Subcutaneous abdominal adipose tissue (tissue), 5 donors: ENCODE measurements around the gene ZNF83.
"Not testable (repeated sequence)": the region's sequence is repeated elsewhere in the genome, so short reads cannot be mapped to it uniquely, and the experiment has no call there.

Experiments used
- H3K27ac ChIP-seq: one replicate; pipeline ENCODE4 v1.7.0; 2013; ENCODE audit warnings: low read depth, mild to moderate bottlenecking, inconsistent platforms, low read length, moderate library complexity
- H3K27me3 ChIP-seq, 5 donors: one replicate each; pipeline ENCODE4 v1.7.0; 2013; ENCODE audit warnings: low read length in 5 of 5, inconsistent platforms in 1 of 5; ENCODE audit not compliant: control insufficient read depth in 5 of 5, insufficient read depth in 4 of 5
- H3K36me3 ChIP-seq, 5 donors: one replicate each; pipeline ENCODE4 v1.7.0; 2013; ENCODE audit warnings: low read length in 5 of 5; ENCODE audit not compliant: control insufficient read depth in 5 of 5, insufficient read depth in 5 of 5
- H3K4me1 ChIP-seq, 5 donors: one replicate each; pipeline ENCODE4 v1.7.0; 2013; ENCODE audit warnings: low read length in 5 of 5, mild to moderate bottlenecking in 3 of 5, moderate library complexity in 1 of 5; ENCODE audit not compliant: control insufficient read depth in 5 of 5, insufficient read depth in 5 of 5
- H3K4me3 ChIP-seq, 5 donors: one replicate each; pipeline ENCODE4 v1.7.0; 2013; ENCODE audit warnings: low read length in 5 of 5, low read depth in 1 of 5
- H3K9ac ChIP-seq, 5 donors: one replicate each; pipeline ENCODE4 v1.7.0; 2013; ENCODE audit warnings: low read length in 5 of 5, mild to moderate bottlenecking in 4 of 5, moderate library complexity in 3 of 5
- H3K9me3 ChIP-seq, 5 donors: one replicate each; pipeline ENCODE4 v1.7.0; 2013; ENCODE audit warnings: low read length in 5 of 5; ENCODE audit not compliant: control insufficient read depth in 5 of 5
- donor health status: healthy.
- donor health status: healthy.
- donor health status: healthy.
- donor health status: healthy.
- donor health status: healthy.

The ZNF83 gene

DNA sequence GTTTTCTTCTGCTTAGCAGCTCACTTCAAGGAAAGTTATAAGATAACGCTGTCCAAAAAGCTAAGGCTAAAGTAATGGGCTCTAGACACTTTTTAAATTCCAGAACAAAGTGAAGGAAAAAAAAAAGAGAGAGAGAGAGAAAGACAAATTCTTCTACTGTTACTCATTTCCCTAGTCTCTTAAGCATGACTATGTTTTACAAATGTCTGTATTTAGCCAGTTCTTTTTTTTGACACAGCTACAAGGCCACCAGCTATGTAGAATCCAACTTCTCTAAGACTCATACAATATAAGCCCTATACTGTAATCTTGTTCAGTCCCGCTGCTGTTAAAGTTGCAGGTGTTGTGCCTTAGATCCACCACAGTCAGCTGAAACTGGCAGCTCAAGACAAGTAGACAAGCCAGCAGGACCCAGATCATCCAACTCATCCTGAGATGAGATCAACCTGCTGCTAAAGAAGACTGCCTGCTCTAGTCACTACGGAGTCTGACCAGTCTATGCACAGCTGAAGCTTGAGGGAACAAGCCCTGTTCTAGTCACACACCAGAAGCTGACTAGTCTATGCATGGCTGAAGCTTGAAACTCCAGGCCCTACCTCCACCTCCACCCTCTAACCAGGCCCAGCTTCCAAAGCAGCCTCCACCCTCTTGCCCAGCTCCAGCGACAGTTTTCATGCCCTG is 10.3 kb upstream of the ZNF83 start:
- no peak overlapping the region for H3K4me3 ChIP-seq
- peaks cover 9 to 21% (median 16%) of the 10 kb centered on the region in 5 donors for H3K36me3 ChIP-seq
- H3K9me3 ChIP-seq, result peaks cover 0 to 16% (median 9%) of the 10 kb centered on the region in 5 donors
- H3K4me1 ChIP-seq, result peaks cover 0 to 7% (median 3%) of the 10 kb centered on the region in 5 donors
- H3K27ac ChIP-seq, result peak overlapping the region; percentile 63
- H3K9ac ChIP-seq, result no peak overlapping the region
- no peaks in the 10 kb centered on the region for H3K27me3 ChIP-seq

DNA sequence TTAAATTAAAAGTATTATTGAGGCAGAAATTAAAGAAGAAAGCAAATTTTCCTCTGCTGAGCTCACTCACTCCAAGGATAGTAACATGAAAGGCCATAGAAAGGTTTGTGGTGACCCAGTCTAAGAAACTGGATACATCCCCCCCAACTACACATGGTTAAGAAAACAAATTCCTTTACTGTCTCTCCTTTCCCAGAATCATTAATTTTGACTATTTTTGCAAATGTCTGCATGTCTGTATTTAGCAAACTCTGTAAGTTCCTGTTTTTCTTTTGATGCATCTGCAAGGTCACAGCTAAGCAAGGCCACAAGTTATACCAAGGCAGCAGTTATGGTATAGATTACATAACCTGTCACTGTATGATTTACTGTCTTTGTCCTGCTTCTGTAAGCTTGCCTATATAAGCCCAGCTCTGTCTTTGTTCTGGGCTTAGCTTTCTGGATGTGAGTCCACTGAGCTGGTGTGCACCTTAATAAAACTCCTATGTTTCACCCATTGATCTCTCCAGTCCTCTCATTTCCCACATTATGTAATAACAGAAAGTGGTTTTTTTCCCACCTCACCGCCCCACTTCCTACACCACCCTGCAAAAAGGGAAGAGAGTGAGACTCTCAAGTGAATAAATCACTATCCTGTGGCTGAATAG is 8.5 kb upstream of the ZNF83 start:
- no peaks in the 10 kb centered on the region for H3K27me3 ChIP-seq
- H3K36me3 ChIP-seq, result peaks cover 0 to 8% (median 0%) of the 10 kb centered on the region in 5 donors
- no peak overlapping the region for H3K9ac ChIP-seq
- H3K4me3 ChIP-seq, result no peak overlapping the region
- H3K4me1 ChIP-seq, result peaks cover 0 to 7% (median 3%) of the 10 kb centered on the region in 5 donors
- H3K9me3 ChIP-seq, result peaks cover 0 to 16% (median 9%) of the 10 kb centered on the region in 5 donors
- H3K27ac ChIP-seq, result no peak overlapping the region

DNA sequence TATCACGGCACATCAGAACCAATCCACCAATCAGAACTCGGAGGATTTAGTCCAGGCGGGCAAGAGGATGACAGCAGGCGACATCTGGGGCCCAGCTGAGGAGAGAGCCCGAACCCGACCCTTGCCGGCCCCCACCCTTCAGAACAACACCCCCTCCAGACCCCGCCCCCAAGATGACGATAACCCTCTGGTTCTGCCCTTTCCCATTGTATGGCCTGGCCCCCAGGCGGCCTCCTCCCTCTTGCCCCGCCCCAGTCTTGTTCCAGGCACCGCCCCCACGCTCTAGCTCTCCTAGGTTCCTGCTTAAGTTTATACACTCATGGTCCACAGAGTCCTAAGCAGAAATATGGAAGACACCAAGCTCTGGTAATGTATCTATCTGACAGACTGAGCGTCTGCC is 2.8 kb upstream of the ZNF83 start:
- H3K4me3 ChIP-seq, result no peak overlapping the region
- no peaks in the 10 kb centered on the region for H3K27me3 ChIP-seq
- H3K4me1 ChIP-seq, result peaks cover 0 to 18% (median 16%) of the 10 kb centered on the region in 5 donors
- H3K27ac ChIP-seq, result no peak overlapping the region
- H3K9ac ChIP-seq, result no peak overlapping the region
- peaks cover 0 to 3% (median 0%) of the 10 kb centered on the region in 5 donors for H3K9me3 ChIP-seq
- H3K36me3 ChIP-seq, result no peaks in the 10 kb centered on the region

DNA sequence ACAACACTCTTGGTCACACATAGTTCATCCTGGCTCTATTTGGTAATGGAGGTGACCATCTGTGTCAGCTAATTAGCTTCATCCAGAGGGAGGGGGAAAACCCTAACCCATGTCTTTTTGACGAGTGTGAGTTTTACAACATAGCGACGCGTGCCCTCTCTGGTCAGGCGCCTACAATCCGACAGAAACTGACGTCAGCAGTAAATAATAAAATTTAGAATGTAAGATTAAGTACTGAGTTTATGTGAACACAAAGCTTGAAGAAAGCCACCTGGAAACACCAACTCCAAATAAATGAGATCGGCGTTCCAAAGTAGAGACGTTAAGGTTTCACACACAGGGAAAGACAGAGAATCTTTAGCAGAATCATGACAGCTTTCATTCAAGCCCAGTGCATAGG is 1.8 kb upstream of the ZNF83 start:
- no peak overlapping the region for H3K27ac ChIP-seq
- H3K4me3 ChIP-seq, result no peak overlapping the region
- H3K36me3 ChIP-seq, result no peaks in the 10 kb centered on the region
- H3K9me3 ChIP-seq, result no peaks in the 10 kb centered on the region
- H3K9ac ChIP-seq, result no peak overlapping the region
- no peaks in the 10 kb centered on the region for H3K27me3 ChIP-seq
- peaks cover 0 to 18% (median 16%) of the 10 kb centered on the region in 5 donors for H3K4me1 ChIP-seq

DNA sequence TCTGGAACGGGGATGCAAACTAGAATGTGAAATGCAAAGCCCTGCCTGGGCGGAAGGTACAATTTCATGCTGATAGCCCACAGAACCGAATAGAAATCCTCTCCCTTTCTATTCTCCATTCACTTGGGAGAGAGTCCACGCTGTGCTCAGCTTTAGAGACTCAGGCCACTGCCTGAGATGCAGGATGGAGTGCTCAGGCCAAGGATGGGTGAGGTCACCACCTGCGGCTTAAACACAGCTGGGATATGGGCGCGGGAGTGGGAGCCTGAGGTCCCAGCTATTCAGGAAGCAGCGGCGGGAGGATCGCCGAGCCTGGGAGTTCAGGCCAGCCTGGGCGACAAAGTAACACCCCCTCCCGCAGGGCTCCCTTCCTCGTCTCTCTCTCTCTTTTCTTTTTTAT is 446 bp upstream of the ZNF83 start:
- peak overlapping the region; percentile 69 for H3K27ac ChIP-seq
- peak overlapping the region in 2 of 5 donors; percentile 4 to 51 for H3K9ac ChIP-seq
- peaks cover 0 to 18% (median 16%) of the 10 kb centered on the region in 5 donors for H3K4me1 ChIP-seq
- no peaks in the 10 kb centered on the region for H3K9me3 ChIP-seq
- no peaks in the 10 kb centered on the region for H3K27me3 ChIP-seq
- H3K4me3 ChIP-seq, result peak overlapping the region; percentile 49 to 95 (median 69)
- peaks cover 0 to 11% (median 0%) of the 10 kb centered on the region in 5 donors for H3K36me3 ChIP-seq

DNA sequence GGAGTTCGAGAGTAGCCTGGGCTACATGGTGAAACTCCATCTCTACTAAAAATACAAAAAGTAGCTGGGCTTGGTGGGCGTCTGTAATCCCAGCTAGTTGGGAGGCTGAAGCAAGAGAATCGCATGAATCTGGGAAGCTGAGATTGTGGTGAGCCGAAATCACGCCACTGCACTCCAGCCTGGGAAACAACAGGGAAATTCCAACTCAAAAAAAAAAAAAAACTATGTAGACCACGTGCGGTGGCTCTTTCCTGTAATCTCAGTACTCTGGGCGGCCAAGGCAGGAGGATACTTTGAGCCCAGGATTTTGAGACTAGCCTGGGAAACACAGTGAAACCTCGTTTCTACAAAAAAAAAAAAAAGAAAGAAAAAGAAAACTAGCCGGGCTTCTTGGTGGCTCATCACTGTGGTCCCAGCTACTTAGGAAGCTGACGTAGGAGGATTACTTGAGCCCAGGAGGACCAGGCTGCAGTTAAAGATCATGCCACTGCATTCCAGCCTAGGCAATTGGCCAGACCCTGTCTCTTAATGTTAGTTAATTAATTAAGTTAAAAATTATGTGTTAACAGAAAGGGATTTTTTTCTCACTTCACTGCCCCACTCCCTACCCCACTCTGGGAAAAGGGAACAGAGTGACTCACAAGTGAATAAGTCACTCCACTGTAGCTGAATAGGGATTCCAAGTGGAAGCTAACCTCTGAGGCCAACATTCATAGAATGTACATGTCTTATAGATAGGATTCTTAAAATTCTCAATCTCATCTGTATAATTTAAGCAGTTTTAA is 2.2 kb downstream of the ZNF83 start:
- Histone ChIP-seq H3K27ac (no peak overlapping the region), H3K4me1 (peaks cover 0 to 18% (median 16%) of the 10 kb centered on the region in 5 donors)

DNA sequence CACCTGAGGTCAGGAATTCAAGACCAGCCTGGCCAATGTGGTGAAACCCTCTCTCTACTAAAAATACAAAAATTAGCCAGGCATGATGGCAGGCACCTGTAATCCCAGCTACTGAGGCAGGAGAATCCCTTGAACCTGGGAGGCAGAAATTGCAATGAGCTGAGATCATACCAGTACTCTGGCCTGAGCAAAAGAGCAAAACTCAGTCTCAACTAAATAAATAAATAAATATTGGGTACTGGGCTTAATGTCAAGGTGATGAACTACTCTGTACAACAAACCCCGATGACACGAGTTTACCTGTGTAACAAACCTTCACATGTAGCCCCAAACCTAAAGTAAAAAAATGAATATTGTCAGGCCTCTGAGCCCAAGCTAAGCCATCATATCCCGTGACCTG is 10.7 kb downstream of the ZNF83 start:
- H3K9ac ChIP-seq, H3K4me1 ChIP-seq, H3K9me3 ChIP-seq, H3K27ac ChIP-seq, H3K27me3 ChIP-seq, H3K4me3 ChIP-seq: not testable (repeated sequence)
- peaks cover 0 to 45% (median 20%) of the 10 kb centered on the region in 5 donors for H3K36me3 ChIP-seq

More for the DNA sequence above, 2.2 kb downstream of the ZNF83 start:
- Histone ChIP-seq H3K27me3 (no peaks in the 10 kb centered on the region), H3K36me3 (peaks cover 0 to 15% (median 0%) of the 10 kb centered on the region in 5 donors), H3K9me3 (no peaks in the 10 kb centered on the region), H3K4me3 (no peak overlapping the region), H3K9ac (no peak overlapping the region)

DNA sequence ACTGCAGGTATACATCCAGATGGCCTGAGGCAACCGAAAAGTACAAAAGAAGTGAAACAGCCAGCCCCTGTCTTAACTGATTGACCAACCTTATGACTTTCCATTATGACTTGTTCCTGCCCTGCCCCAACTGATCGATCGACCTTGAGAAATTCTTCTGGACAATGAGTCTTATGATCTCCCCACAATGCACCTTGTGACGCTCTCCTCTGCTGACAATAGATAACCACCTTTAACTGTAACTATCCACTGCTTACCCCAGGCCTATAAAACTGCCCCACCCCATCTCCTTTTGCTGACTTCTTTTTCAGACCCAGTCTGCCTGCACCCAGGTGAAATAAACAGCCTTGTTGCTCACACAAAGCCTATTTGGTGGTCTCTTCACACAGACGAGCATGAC is 11.2 kb downstream of the ZNF83 start:
- H3K4me3 ChIP-seq, result no peak overlapping the region
- no peak overlapping the region for H3K27ac ChIP-seq
- no peaks in the 10 kb centered on the region for H3K9me3 ChIP-seq
- no peaks in the 10 kb centered on the region for H3K27me3 ChIP-seq
- H3K9ac ChIP-seq, result no peak overlapping the region
- no peaks in the 10 kb centered on the region for H3K4me1 ChIP-seq
- peaks cover 0 to 51% (median 22%) of the 10 kb centered on the region in 5 donors for H3K36me3 ChIP-seq

DNA sequence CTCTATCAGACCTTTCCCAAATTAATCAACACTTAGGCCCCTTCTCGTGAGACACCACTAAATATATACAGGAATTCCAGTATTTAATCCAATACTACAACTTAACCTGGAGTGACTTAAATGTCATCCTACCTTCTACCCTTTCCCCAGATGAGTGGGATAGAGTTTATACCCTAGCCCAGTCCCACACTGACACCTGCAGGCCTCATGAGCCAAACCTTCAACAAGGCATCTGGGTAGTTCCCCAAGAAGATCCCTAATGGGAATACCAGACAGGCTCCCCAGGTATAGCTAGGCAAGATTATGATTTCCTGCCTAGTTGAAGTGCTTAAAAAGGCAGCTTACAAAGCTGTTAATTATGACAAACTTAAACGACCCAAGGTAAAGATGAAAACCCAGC is 15.9 kb downstream of the ZNF83 start:
- Histone ChIP-seq H3K36me3 (peaks cover 2 to 76% (median 42%) of the 10 kb centered on the region in 5 donors), H3K9me3 (peaks cover 0 to under 1% (median 0%) of the 10 kb centered on the region in 5 donors), H3K9ac (no peak overlapping the region), H3K4me1 (no peaks in the 10 kb centered on the region), H3K27ac (no peak overlapping the region), H3K27me3 (no peaks in the 10 kb centered on the region), H3K4me3 (no peak overlapping the region)

DNA sequence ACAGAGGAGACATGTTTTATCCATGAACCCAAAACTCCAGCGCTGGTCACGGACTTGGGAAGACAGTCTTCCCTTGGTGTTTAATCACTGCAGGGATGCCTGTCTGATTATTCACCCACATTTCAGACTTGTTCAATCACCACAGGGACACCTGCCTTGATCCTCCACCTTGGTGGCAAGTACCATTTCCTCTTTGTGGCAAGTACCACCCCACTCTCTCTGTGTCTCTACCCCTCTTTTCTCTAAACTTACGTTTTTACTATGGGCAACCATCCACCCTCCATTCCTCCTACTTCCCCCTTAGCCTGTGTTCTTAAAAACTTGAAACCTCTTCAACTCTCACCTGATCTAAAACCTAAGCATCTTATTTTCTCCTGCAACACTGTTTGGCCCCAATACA is 16.8 kb downstream of the ZNF83 start:
- H3K27ac ChIP-seq, result no peak overlapping the region
- peaks cover 2 to 77% (median 47%) of the 10 kb centered on the region in 5 donors for H3K36me3 ChIP-seq
- H3K27me3 ChIP-seq, result no peaks in the 10 kb centered on the region
- H3K4me3 ChIP-seq, result no peak overlapping the region
- no peak overlapping the region for H3K9ac ChIP-seq
- H3K4me1 ChIP-seq, result no peaks in the 10 kb centered on the region
- peaks cover 0 to 5% (median 0%) of the 10 kb centered on the region in 5 donors for H3K9me3 ChIP-seq
